K562 (cell line): ENCODE results near the gene EPX. TPM values are rescaled to one million over a fixed set of nuclear protein-coding genes. Genes with fewer than 3 reads are reported as not detected.

Experiments
- polyA plus RNA-seq, 8 experiments: library from polyadenylated mRNA; depleted of rRNA in 4 of 8; stranded (reverse) in 5 of 8; unstranded in 3 of 8; fragments of >200 nt; fragmentation: Nextera tagmentation in 2 of 8; fragmentation: Illumina TruSeq in 1 of 8; extraction: Ambion mirVana in 2 of 8; extraction: Trizol in 1 of 8; gene quantifications; 2 replicates each; pipeline versions ENCODE4 v1.2.1 to v1.2.3, GENCODE V29; 2011 to 2014; ENCODE audit warnings: inconsistent platforms in 1 of 8, missing spikeins in 1 of 8
- total RNA-seq, 7 experiments: library from RNA; depleted of rRNA in 6 of 7; stranded (reverse); fragments of >200 nt in 6 of 7; fragmentation: Illumina TruSeq in 2 of 7; extraction: Trizol in 2 of 7; gene quantifications; 2 replicates each; pipeline versions ENCODE4 v1.2.1 to v1.2.3, GENCODE V29; 2011 to 2021; ENCODE audit warnings: low replicate concordance in 1 of 7

The EPX gene
- total and polyA plus RNA-seq, 9 of the 15 experiments (the other 6 are each of a cell fraction or from before 2014, with no cell fraction given), result 0.07 to 0.33 (median 0.19) TPM; not detected in 3

Other genes with a start within 250 kb of the EPX start
Only the 7 nearest of the 12 such genes appear.
- gene DYNLL2, start 109.3 kb upstream of the EPX start, total RNA-seq (2014; rRNA removed), result 13.0 and 17.2 TPM in 2 replicates
- gene DYNLL2, start 109.3 kb upstream of the EPX start, total RNA-seq (2014; rRNA removed; fragmentation: Illumina TruSeq; extraction: Trizol), result 12.8 and 15.0 TPM in 2 replicates
- 11.2 and 11.9 TPM in 2 replicates for gene DYNLL2, start 109.3 kb upstream of the EPX start, total RNA-seq (2015; rRNA removed; fragmentation: Illumina TruSeq; extraction: Trizol)
- gene DYNLL2, start 109.3 kb upstream of the EPX start, total RNA-seq (2021), result 19.1 and 24.5 TPM in 2 replicates
- 12.2 and 18.4 TPM in 2 replicates for gene DYNLL2, start 109.3 kb upstream of the EPX start, polyA plus RNA-seq (2011; rRNA removed)
- 23.8 and 26.0 TPM in 2 replicates for gene DYNLL2, start 109.3 kb upstream of the EPX start, polyA plus RNA-seq (2014; fragmentation: Illumina TruSeq; extraction: Trizol)
- 1 to 10 TPM; 1.8 to 2.3 TPM for gene DYNLL2, start 109.3 kb upstream of the EPX start, polyA plus RNA-seq (2014; fragmentation: Nextera tagmentation; extraction: Ambion mirVana)
- gene DYNLL2, start 109.3 kb upstream of the EPX start, polyA plus RNA-seq (2014; rRNA removed), result 19.9 and 22.6 TPM in 2 replicates
- gene OR4D1, start 44.3 kb upstream of the EPX start, total RNA-seq (2014; rRNA removed), result not detected in 2 replicates
- not detected in 2 replicates for gene OR4D1, start 44.3 kb upstream of the EPX start, total RNA-seq (2014; rRNA removed; fragmentation: Illumina TruSeq; extraction: Trizol)
- gene OR4D1, start 44.3 kb upstream of the EPX start, total RNA-seq (2015; rRNA removed; fragmentation: Illumina TruSeq; extraction: Trizol), result not detected in 2 replicates
- gene OR4D1, start 44.3 kb upstream of the EPX start, total RNA-seq (2021), result not detected in 2 replicates
- not detected in 2 replicates for gene OR4D1, start 44.3 kb upstream of the EPX start, polyA plus RNA-seq (2011; rRNA removed)
- not detected in 2 replicates for gene OR4D1, start 44.3 kb upstream of the EPX start, polyA plus RNA-seq (2014; fragmentation: Illumina TruSeq; extraction: Trizol)
- gene OR4D1, start 44.3 kb upstream of the EPX start, polyA plus RNA-seq (2014; fragmentation: Nextera tagmentation; extraction: Ambion mirVana), result not detected
- gene OR4D1, start 44.3 kb upstream of the EPX start, polyA plus RNA-seq (2014; rRNA removed), result not detected in 2 replicates
- gene OR4D2, start 25.7 kb upstream of the EPX start, total RNA-seq (2014; rRNA removed), result not detected in 2 replicates
- gene OR4D2, start 25.7 kb upstream of the EPX start, total RNA-seq (2014; rRNA removed; fragmentation: Illumina TruSeq; extraction: Trizol), result not detected in 2 replicates
- gene OR4D2, start 25.7 kb upstream of the EPX start, total RNA-seq (2015; rRNA removed; fragmentation: Illumina TruSeq; extraction: Trizol), result not detected in 2 replicates
- not detected in 2 replicates for gene OR4D2, start 25.7 kb upstream of the EPX start, total RNA-seq (2021)
- gene OR4D2, start 25.7 kb upstream of the EPX start, polyA plus RNA-seq (2011; rRNA removed), result not detected in 2 replicates
- not detected in 2 replicates for gene OR4D2, start 25.7 kb upstream of the EPX start, polyA plus RNA-seq (2014; fragmentation: Illumina TruSeq; extraction: Trizol)
- gene OR4D2, start 25.7 kb upstream of the EPX start, polyA plus RNA-seq (2014; fragmentation: Nextera tagmentation; extraction: Ambion mirVana), result not detected
- not detected in 2 replicates for gene OR4D2, start 25.7 kb upstream of the EPX start, polyA plus RNA-seq (2014; rRNA removed)
- 21.1 and 25.7 TPM in 2 replicates for gene MKS1, start 26.5 kb downstream of the EPX start, total RNA-seq (2014; rRNA removed)
- gene MKS1, start 26.5 kb downstream of the EPX start, total RNA-seq (2014; rRNA removed; fragmentation: Illumina TruSeq; extraction: Trizol), result 18.0 and 18.8 TPM in 2 replicates
- 20.3 and 21.7 TPM in 2 replicates for gene MKS1, start 26.5 kb downstream of the EPX start, total RNA-seq (2015; rRNA removed; fragmentation: Illumina TruSeq; extraction: Trizol)
- 27.0 and 27.5 TPM in 2 replicates for gene MKS1, start 26.5 kb downstream of the EPX start, total RNA-seq (2021)
- gene MKS1, start 26.5 kb downstream of the EPX start, polyA plus RNA-seq (2011; rRNA removed), result 27.1 and 40.0 TPM in 2 replicates
- gene MKS1, start 26.5 kb downstream of the EPX start, polyA plus RNA-seq (2014; fragmentation: Illumina TruSeq; extraction: Trizol), result 27.8 and 31.0 TPM in 2 replicates
- 10 to 100 TPM; 16.3 to 27.8 TPM for gene MKS1, start 26.5 kb downstream of the EPX start, polyA plus RNA-seq (2014; fragmentation: Nextera tagmentation; extraction: Ambion mirVana)
- 23.5 and 25.9 TPM in 2 replicates for gene MKS1, start 26.5 kb downstream of the EPX start, polyA plus RNA-seq (2014; rRNA removed)
- gene LPO, start 45.9 kb downstream of the EPX start, total RNA-seq (2014; rRNA removed), result not detected in 2 replicates
- not detected in 2 replicates for gene LPO, start 45.9 kb downstream of the EPX start, total RNA-seq (2014; rRNA removed; fragmentation: Illumina TruSeq; extraction: Trizol)
- not detected in 2 replicates for gene LPO, start 45.9 kb downstream of the EPX start, total RNA-seq (2015; rRNA removed; fragmentation: Illumina TruSeq; extraction: Trizol)
- 0.11 TPM in 1 of 2 replicates, not detected in the other for gene LPO, start 45.9 kb downstream of the EPX start, total RNA-seq (2021)
- not detected in 2 replicates for gene LPO, start 45.9 kb downstream of the EPX start, polyA plus RNA-seq (2011; rRNA removed)
- gene LPO, start 45.9 kb downstream of the EPX start, polyA plus RNA-seq (2014; fragmentation: Illumina TruSeq; extraction: Trizol), result not detected in 2 replicates
- not detected for gene LPO, start 45.9 kb downstream of the EPX start, polyA plus RNA-seq (2014; fragmentation: Nextera tagmentation; extraction: Ambion mirVana)
- 0.07 TPM in 1 of 2 replicates, not detected in the other for gene LPO, start 45.9 kb downstream of the EPX start, polyA plus RNA-seq (2014; rRNA removed)
- not detected in 2 replicates for gene MPO, start 88.2 kb downstream of the EPX start, total RNA-seq (2014; rRNA removed)
- not detected in 2 replicates for gene MPO, start 88.2 kb downstream of the EPX start, total RNA-seq (2014; rRNA removed; fragmentation: Illumina TruSeq; extraction: Trizol)
- gene MPO, start 88.2 kb downstream of the EPX start, total RNA-seq (2015; rRNA removed; fragmentation: Illumina TruSeq; extraction: Trizol), result not detected in 2 replicates
- 0.47 TPM in 1 of 2 replicates, not detected in the other for gene MPO, start 88.2 kb downstream of the EPX start, total RNA-seq (2021)
- 0.15 and 0.39 TPM in 2 replicates for gene MPO, start 88.2 kb downstream of the EPX start, polyA plus RNA-seq (2011; rRNA removed)
- 0.06 TPM in 1 of 2 replicates, not detected in the other for gene MPO, start 88.2 kb downstream of the EPX start, polyA plus RNA-seq (2014; fragmentation: Illumina TruSeq; extraction: Trizol)
- under 1 TPM in 1 of 2 experiments, not detected in 1; 0.04 TPM for gene MPO, start 88.2 kb downstream of the EPX start, polyA plus RNA-seq (2014; fragmentation: Nextera tagmentation; extraction: Ambion mirVana)
- 0.03 TPM in 1 of 2 replicates, not detected in the other for gene MPO, start 88.2 kb downstream of the EPX start, polyA plus RNA-seq (2014; rRNA removed)
- gene TSPOAP1, start 136.1 kb downstream of the EPX start, total RNA-seq (2014; rRNA removed), result 1.0 and 1.8 TPM in 2 replicates
- gene TSPOAP1, start 136.1 kb downstream of the EPX start, total RNA-seq (2014; rRNA removed; fragmentation: Illumina TruSeq; extraction: Trizol), result 0.57 and 0.87 TPM in 2 replicates
- gene TSPOAP1, start 136.1 kb downstream of the EPX start, total RNA-seq (2015; rRNA removed; fragmentation: Illumina TruSeq; extraction: Trizol), result 0.94 and 1.2 TPM in 2 replicates
- gene TSPOAP1, start 136.1 kb downstream of the EPX start, total RNA-seq (2021), result 1.7 and 3.3 TPM in 2 replicates
- gene TSPOAP1, start 136.1 kb downstream of the EPX start, polyA plus RNA-seq (2011; rRNA removed), result 3.2 and 3.3 TPM in 2 replicates
- gene TSPOAP1, start 136.1 kb downstream of the EPX start, polyA plus RNA-seq (2014; fragmentation: Illumina TruSeq; extraction: Trizol), result 1.1 and 1.2 TPM in 2 replicates
- not detected for gene TSPOAP1, start 136.1 kb downstream of the EPX start, polyA plus RNA-seq (2014; fragmentation: Nextera tagmentation; extraction: Ambion mirVana)
- gene TSPOAP1, start 136.1 kb downstream of the EPX start, polyA plus RNA-seq (2014; rRNA removed), result 1.6 and 3.9 TPM in 2 replicates